Upper lobe of left lung (tissue), 6 donors: Measurements from ENCODE around the gene MAEA. TPM values are rescaled to one million over a fixed set of nuclear protein-coding genes. Genes with fewer than 3 reads are reported as not detected.
A peak's percentile ranks its signal among the peaks of the same experiment; 100 is the strongest.
"Not testable (repeated sequence)": the region's sequence is repeated elsewhere in the genome, so short reads cannot be mapped to it uniquely, and the experiment has no call there.

ENCODE experiments used
- ATAC-seq, 2 donors: fragments of 200-7000 bp; cut with Tn5 transposase; one replicate each; pipeline ENCODE4 v1.9.1; 2022; ENCODE audit warnings: mild to moderate bottlenecking in 2 of 2, moderate library complexity in 2 of 2; ENCODE audit not compliant: low FRiP score in 2 of 2
- DNase-seq, 2 donors: peaks; one replicate each; pipeline ENCODE4 v3.0.0-alpha.2; 2019 to 2020
- H3K27ac ChIP-seq, 4 donors: fragments of 200-600 bp; sonication (generic); one replicate each; pipeline ENCODE4 v1.5.1; 2016 to 2019
- H3K27me3 ChIP-seq, 4 donors: fragments of 200-600 bp; sonication (generic); one replicate each; pipeline ENCODE4 v1.5.1; 2017 to 2019
- H3K36me3 ChIP-seq, 4 donors: fragments of 200-600 bp; sonication (generic); one replicate each; pipeline ENCODE4 v1.5.1; 2016 to 2019
- H3K4me1 ChIP-seq, 4 donors: fragments of 200-600 bp; sonication (generic); one replicate each; pipeline ENCODE4 v1.5.1; 2018 to 2019
- H3K4me3 ChIP-seq, 4 donors: fragments of 200-600 bp; sonication (generic); one replicate each; pipeline ENCODE4 v1.5.1; 2017 to 2019; ENCODE audit warnings: mild to moderate bottlenecking in 2 of 4, moderate library complexity in 1 of 4
- H3K9me3 ChIP-seq, 4 donors: fragments of 200-600 bp; sonication (generic); one replicate each; pipeline ENCODE4 v1.5.1; 2018 to 2019
- EP300 ChIP-seq, 4 donors: sonication (generic); formaldehyde crosslinking; IDR thresholded peaks; one replicate each; pipeline ENCODE4 v1.5.1; 2017; ENCODE audit warnings: antibody characterized with exemption in 4 of 4, control low read depth in 2 of 4
- POLR2A ChIP-seq, 4 donors: fragments of 450-650 bp; IDR thresholded peaks; one replicate each; pipeline ENCODE4 v1.5.1; 2016 to 2017; ENCODE audit warnings: antibody characterized with exemption in 4 of 4, mild to moderate bottlenecking in 2 of 4
- POLR2AphosphoS5 ChIP-seq, 2 donors: sonication (generic); formaldehyde crosslinking; IDR thresholded peaks; one replicate each; pipeline ENCODE4 v1.5.1; 2017; ENCODE audit warnings: antibody characterized with exemption in 2 of 2
- WGBS, 2 donors: methylation state at CpG; one replicate each; pipeline ENCODE4 v1.1.5; 2017 to 2018; 5-methylcytosine and 5-hydroxymethylcytosine counted together
- total RNA-seq, 6 donors: library from RNA; depleted of rRNA in 4 of 6; stranded (reverse); fragments of >200 nt in 4 of 6; gene quantifications; one replicate each; pipeline versions ENCODE4 v1.1.0 to v1.2.1, GENCODE V29; 2016 to 2021
- TF ChIP-seq, protein P1 (sequence below), 6 experiments: fragments of 450-650 bp in 4 of 6; fragments of 200-600 bp in 2 of 6; sonication (generic) in 2 of 6; IDR thresholded peaks; one replicate each; pipeline ENCODE4 v1.5.1; 2016 to 2019; ENCODE audit warnings: antibody characterized with exemption in 6 of 6
- donor health status: DM: no; HTN: no; CAD: no; lungs with moderate emphysema.
- donor health status: DM: no; HTN: yes; CAD: no; lungs with severe emphysema.

MAEA gene
- total RNA-seq, 6 donors from 2014 or later = 58.5 to 289 (median 73.0) TPM

DNA sequence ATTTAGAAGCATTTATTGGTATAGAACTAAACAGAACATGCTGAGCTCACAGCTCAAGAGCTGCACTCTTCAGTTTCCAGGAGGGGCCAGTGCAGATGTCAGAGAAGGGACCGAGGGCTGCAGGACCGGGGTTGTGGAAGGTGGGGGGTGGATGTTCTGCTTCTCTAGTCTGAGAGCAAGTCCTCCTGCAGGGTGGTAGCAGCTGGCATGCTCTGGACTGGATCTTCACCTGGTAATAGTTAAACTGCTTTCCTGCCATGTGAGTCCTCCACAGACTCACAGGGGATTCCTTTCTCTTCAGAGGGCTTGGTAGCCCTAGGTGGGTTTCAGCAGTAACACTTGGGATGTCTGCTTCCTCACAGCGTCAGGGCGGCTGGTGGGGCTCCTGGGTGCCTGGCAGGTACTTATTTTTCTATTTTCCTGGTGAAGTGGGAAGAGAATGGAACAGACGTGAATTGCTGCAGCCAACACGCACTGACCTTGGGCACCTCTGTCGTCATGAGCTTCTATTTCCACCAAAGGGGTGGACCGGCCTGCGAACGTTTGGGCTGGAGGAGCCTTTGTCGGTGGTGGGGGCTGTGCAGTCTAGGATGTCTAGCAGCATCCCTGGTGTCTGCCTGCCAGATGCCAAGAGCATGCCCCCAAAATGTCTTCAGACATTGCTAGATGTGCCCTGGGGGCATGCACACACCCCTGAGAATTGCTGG is 2.5 kb downstream of the MAEA start:
- no peak overlapping the region for H3K4me3 ChIP-seq
- peak in 1 of 2 donors; percentile 14 for DNase-seq

DNA sequence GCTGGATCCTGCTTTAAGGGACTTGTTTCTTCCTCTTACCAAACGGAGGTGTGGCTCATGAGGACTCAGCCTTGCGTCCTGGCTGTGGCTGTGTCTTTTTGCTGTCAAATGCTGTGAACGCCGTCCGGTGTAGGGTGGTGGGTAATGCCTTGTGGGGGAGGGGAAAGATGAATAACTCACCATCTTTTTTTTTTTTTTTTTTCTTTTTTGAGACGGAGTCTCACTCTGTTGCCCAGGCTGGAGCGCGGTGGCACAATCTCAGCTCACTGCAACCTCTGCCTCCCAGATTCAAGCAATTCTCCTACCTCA is 3.0 kb downstream of the MAEA start:
- Histone ChIP-seq H3K4me1 (peaks cover 28 to 60% (median 41%) of the 10 kb centered on the region in 4 donors), H3K36me3 (peaks cover 0 to 15% (median 1%) of the 10 kb centered on the region in 4 donors)
- H3K27ac ChIP-seq, ATAC-seq, H3K27me3 ChIP-seq, H3K9me3 ChIP-seq, H3K4me3 ChIP-seq: not testable (repeated sequence)
- 84 to 92% methylated on average over 8 of the region's 8 CpGs for WGBS, 2 donors
- DNase-seq = peak in 1 of 2 donors; percentile 19

More for the DNA sequence above, 2.5 kb downstream of the MAEA start:
- peaks cover 0 to 10% (median 0%) of the 10 kb centered on the region in 4 donors for H3K36me3 ChIP-seq
- no peaks in the 10 kb centered on the region for H3K27me3 ChIP-seq
- ATAC-seq = no peak
- no peaks in the 10 kb centered on the region for H3K9me3 ChIP-seq
- TF ChIP-seq, protein P1, sequence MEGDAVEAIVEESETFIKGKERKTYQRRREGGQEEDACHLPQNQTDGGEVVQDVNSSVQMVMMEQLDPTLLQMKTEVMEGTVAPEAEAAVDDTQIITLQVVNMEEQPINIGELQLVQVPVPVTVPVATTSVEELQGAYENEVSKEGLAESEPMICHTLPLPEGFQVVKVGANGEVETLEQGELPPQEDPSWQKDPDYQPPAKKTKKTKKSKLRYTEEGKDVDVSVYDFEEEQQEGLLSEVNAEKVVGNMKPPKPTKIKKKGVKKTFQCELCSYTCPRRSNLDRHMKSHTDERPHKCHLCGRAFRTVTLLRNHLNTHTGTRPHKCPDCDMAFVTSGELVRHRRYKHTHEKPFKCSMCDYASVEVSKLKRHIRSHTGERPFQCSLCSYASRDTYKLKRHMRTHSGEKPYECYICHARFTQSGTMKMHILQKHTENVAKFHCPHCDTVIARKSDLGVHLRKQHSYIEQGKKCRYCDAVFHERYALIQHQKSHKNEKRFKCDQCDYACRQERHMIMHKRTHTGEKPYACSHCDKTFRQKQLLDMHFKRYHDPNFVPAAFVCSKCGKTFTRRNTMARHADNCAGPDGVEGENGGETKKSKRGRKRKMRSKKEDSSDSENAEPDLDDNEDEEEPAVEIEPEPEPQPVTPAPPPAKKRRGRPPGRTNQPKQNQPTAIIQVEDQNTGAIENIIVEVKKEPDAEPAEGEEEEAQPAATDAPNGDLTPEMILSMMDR (IDR thresholded peaks at IDR 0.05) = no peak
- no peak for TF ChIP-seq POLR2A (IDR thresholded peaks at IDR 0.05)
- no peak for TF ChIP-seq EP300 (IDR thresholded peaks at IDR 0.05)
- no peak for TF ChIP-seq POLR2AphosphoS5 (IDR thresholded peaks at IDR 0.05)
- peaks cover 28 to 59% (median 41%) of the 10 kb centered on the region in 4 donors for H3K4me1 ChIP-seq
- H3K27ac ChIP-seq = no peak overlapping the region
- 72 to 74% methylated on average over 11 of the region's 11 CpGs for WGBS, 2 donors

DNA sequence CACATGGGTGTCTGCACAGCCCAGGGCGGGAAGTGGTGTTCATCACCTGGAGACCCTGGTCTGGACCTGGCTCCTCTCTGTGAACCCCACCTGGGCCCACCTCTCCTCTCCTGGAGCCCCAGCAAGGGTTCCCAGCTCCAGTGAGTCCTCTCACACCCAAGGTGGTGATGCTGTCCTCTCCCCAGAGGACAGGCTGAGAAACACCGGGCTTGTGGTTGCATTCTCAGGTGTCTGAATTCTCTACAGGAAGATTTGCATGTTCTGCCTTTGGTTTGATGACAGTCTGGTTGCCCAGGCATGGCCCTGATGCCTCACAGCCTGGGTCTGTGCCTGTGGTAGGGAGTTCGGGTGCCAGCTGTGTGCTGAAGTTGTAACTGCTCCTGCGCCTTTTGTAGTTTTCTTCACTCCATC is 3.8 kb downstream of the MAEA start:
- peak in 1 of 2 donors; percentile 11 for DNase-seq
- Histone ChIP-seq H3K27ac (no peak overlapping the region), H3K36me3 (peaks cover 0 to 24% (median 9%) of the 10 kb centered on the region in 4 donors), H3K27me3 (no peaks in the 10 kb centered on the region), H3K4me1 (peaks cover 28 to 63% (median 41%) of the 10 kb centered on the region in 4 donors), H3K4me3 (no peak overlapping the region), H3K9me3 (no peaks in the 10 kb centered on the region)
- no peak for ATAC-seq
- WGBS, 2 donors = 90 to 97% methylated on average over 4 of the region's 4 CpGs
- no peak for TF ChIP-seq EP300 (IDR thresholded peaks at IDR 0.05)
- TF ChIP-seq POLR2AphosphoS5 (IDR thresholded peaks at IDR 0.05) = no peak
- TF ChIP-seq, protein P1 (IDR thresholded peaks at IDR 0.05) = no peak
- no peak for TF ChIP-seq POLR2A (IDR thresholded peaks at IDR 0.05)

DNA sequence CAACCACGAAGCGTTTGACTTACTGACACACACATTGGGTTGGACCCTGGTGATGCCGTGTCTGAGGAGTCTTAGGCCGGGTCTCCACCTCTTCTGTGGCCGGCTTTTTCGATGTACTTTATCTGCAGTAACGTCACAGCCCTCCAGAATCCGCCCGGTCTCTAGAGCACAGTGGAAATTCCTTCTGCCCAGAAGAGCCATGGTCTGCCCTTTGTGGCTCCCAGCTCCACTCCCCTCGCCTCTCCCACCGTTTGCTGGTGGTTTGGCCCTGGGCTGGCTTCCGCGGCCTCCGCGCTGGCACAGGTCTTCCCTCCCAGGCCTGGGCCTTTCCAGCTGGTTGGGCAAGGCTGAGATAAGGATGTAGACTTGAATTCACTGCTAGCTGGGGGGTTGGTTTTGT is 4.3 kb downstream of the MAEA start:
- no peak overlapping the region for H3K27ac ChIP-seq
- no peak overlapping the region for H3K4me3 ChIP-seq
- peaks cover 24 to 60% (median 38%) of the 10 kb centered on the region in 4 donors for H3K4me1 ChIP-seq
- ATAC-seq (peak in 1 of 2 donors; percentile 48), DNase-seq (peak; percentile 17 to 63)
- peaks cover 0 to 29% (median 11%) of the 10 kb centered on the region in 4 donors for H3K36me3 ChIP-seq
- H3K9me3 ChIP-seq = no peaks in the 10 kb centered on the region
- TF ChIP-seq EP300 (IDR thresholded peaks at IDR 0.05) (no peak), POLR2A (IDR thresholded peaks at IDR 0.05) (no peak), POLR2AphosphoS5 (IDR thresholded peaks at IDR 0.05) (no peak)
- TF ChIP-seq, protein P1 (IDR thresholded peaks at IDR 0.05) = no peak
- H3K27me3 ChIP-seq = no peaks in the 10 kb centered on the region
- WGBS, 2 donors = 77 to 81% methylated on average over 15 of the region's 15 CpGs

DNA sequence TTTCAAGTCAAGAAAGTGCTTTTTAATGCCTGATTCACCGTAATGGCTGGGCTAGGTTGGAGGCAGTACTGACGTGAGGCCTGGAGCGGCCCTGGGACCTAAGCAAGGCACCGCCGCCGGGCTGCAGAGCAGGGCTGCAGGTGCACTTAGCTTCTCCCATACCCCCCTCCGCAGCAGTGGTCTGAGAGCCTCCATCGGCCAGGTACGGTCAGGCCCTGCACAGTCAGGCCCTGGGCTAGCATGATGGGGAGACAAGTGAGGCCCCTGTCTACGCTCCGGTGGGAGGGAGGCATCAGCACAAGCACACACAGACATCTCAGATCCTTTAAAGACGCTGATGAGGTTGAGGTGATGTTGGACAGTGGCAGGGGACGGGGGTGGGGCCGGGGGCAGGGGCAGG is 4.7 kb downstream of the MAEA start:
- H3K4me1 ChIP-seq = peaks cover 21 to 60% (median 35%) of the 10 kb centered on the region in 4 donors
- DNase-seq (peak; percentile 12 to 54), ATAC-seq (no peak)
- 79 to 95% methylated on average over 6 to 12 of the region's 14 CpGs for WGBS, 2 donors
- no peaks in the 10 kb centered on the region for H3K9me3 ChIP-seq
- H3K4me3 ChIP-seq = no peak overlapping the region
- H3K27me3 ChIP-seq = no peaks in the 10 kb centered on the region
- peak overlapping the region in 1 of 4 donors; percentile 54 for H3K27ac ChIP-seq
- TF ChIP-seq POLR2A (IDR thresholded peaks at IDR 0.05) (no peak), EP300 (IDR thresholded peaks at IDR 0.05) (no peak), POLR2AphosphoS5 (IDR thresholded peaks at IDR 0.05) (no peak)
- TF ChIP-seq, protein P1 (IDR thresholded peaks at IDR 0.05) = no peak
- peaks cover 0 to 33% (median 11%) of the 10 kb centered on the region in 4 donors for H3K36me3 ChIP-seq
